ENCODE results near the gene MMP23B. TPM values are rescaled to one million over a fixed set of nuclear protein-coding genes. Genes with fewer than 3 reads are reported as not detected.
"Not testable (repeated sequence)": the region's sequence is repeated elsewhere in the genome, so short reads cannot be mapped to it uniquely, and the experiment has no call there.

MMP23B gene
- polyA plus RNA-seq, result 0.93 TPM

DNA sequence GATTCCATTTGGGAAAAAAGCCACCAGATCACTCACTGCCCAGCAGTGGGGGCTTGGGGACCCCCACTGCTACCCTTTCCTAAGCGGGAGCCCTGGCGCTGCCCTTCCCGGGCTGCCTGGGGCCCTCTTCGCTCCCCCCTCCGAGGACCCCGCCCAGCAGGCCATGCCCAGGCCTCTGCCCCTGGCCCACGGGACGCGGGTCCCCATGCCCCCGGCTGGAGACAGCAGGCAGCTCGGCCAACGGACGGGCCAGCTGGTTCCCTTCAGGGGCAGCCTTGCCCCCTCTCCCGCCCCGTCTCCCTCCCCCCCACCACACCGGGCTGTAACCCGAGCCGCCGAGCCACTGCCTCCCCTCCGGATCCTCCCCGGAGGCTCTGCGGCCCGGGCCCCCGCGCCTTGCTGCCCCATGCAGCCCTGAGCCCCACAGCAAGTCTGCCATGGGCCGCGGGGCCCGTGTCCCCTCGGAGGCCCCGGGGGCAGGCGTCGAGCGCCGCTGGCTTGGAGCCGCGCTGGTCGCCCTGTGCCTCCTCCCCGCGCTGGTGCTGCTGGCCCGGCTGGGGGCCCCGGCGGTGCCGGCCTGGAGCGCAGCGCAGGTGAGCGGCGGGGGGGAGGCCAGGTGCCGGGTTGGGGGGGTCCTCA, at the start of gene MMP23B:
MMP23B (plus strand) TSS at position 392 of the 639 bp plus-strand sequence; CDS start at position 438, 46 bp downstream.
- Mint-ChIP-seq H3K27ac (peak within 1 kb of the TSS in 1 of 3 donors; percentile 75), H3K4me3 (peak within 1 kb of the TSS in 3 of 4 donors; percentile 37 to 81 (median 48)), H3K36me3 (peaks cover 2% of the 10 kb centered on the region), H3K4me1 (peaks cover 0 to 3% (median 2%) of the 10 kb centered on the region in 3 donors), H3K27me3 (peaks cover 4% of the 10 kb centered on the region), H3K9me3 (peaks cover 0 to 2% (median 0%) of the 10 kb centered on the region in 3 donors)

- no peak overlapping the region for H3K4me3 Mint-ChIP-seq
- H3K9me3 Mint-ChIP-seq, result no peaks in the 10 kb centered on the region
- H3K27ac Mint-ChIP-seq, result no peak overlapping the region
- H3K27me3 Mint-ChIP-seq, result peaks cover 22% of the 10 kb centered on the region
- H3K36me3 Mint-ChIP-seq, result peaks cover 1% of the 10 kb centered on the region
- peaks cover 0 to 2% (median 0%) of the 10 kb centered on the region in 3 donors for H3K4me1 Mint-ChIP-seq
These were observed 49.2 kb upstream of the MMP23B start for GRCh38 chr1:1582585-1583346.

DNA sequence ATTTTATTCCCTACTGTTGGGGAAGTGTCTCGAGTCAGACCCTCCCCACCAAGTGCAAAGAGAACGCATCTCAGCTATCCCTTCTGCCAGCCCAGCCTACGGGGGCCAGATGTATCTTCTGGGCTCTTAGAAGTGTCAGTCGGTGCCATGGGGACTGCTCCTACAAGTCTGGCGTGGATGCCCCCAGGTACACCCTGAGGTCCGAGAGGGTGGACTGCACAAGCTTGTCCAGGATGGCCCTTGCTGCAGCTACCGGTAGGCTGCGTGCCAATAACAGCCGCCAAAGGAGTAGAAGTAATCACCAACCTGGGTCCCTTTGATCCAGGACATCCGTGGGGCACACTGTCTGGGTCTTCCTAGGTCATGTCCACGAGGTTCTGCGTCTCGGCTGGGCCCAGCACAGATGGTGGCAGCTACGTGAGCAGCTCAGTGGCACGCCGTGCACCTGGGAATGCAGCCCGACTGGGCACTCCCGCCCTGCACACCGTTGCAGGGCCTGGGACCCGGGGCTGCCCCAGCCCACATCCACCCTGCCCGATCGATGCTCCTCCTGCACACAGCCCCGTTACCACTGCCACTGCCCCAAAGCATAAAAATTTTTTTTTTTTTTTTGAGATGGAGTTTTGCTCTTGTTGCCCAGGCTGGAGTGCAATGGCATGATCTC, 48.5 kb upstream of the MMP23B start:
- H3K27me3 Mint-ChIP-seq, result peaks cover 22% of the 10 kb centered on the region
- no peak overlapping the region for H3K4me3 Mint-ChIP-seq
- no peaks in the 10 kb centered on the region for H3K9me3 Mint-ChIP-seq
- peaks cover 0 to 2% (median 1%) of the 10 kb centered on the region in 3 donors for H3K4me1 Mint-ChIP-seq
- peaks cover 1% of the 10 kb centered on the region for H3K36me3 Mint-ChIP-seq
- H3K27ac Mint-ChIP-seq, result no peak overlapping the region

- Mint-ChIP-seq H3K27me3 (peaks cover 4% of the 10 kb centered on the region), H3K4me1 (peaks cover 0 to 2% (median 0%) of the 10 kb centered on the region in 3 donors), H3K27ac (no peak overlapping the region), H3K9me3 (no peaks in the 10 kb centered on the region), H3K4me3 (no peak overlapping the region), H3K36me3 (peaks cover 2% of the 10 kb centered on the region)
These were observed 40.5 kb upstream of the MMP23B start for GRCh38 chr1:1591452-1591851.

DNA sequence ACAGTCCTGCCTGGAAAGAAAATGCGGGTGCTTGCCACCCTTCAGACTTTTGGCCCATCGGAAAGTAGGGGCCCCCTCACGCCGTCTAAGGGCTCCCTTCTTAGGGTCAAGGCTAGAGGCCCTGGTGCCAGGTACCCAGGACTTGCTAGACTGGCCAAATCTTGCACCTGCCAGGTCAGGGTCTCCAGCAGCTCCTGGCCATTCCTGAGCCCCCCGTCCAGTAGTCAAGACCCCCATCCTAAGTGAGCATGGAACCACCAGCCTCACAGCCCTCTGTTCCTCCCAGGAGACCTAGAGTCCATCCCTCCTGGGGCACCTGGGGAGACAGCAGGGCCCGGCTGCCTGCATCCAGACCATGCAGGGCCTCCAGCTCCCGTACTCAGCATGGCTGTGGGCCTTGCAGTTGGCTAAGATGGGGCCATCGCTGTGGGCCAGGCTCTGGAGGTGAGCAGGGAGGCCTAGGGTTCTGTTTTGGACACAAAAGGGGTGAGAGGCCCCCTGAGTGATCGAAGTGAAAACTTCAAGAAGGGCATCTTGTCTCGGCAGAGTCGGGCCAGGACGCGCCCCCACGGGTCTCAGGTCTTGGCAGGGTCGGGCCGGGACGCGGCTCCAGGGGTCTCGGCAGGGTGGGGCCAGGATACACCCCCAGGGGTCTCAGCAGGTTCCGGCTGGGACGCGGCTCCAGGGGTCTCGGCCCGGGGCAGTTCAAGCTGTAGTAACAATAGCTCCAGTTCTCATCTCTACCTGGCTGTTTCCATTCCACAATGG, 38.0 kb upstream of the MMP23B start:
- H3K9me3 Mint-ChIP-seq, result no peaks in the 10 kb centered on the region
- no peaks in the 10 kb centered on the region for H3K36me3 Mint-ChIP-seq
- no peak overlapping the region for H3K27ac Mint-ChIP-seq
- H3K27me3 Mint-ChIP-seq, result peaks cover 12% of the 10 kb centered on the region
- H3K4me1 Mint-ChIP-seq, result peaks cover 0 to 7% (median 3%) of the 10 kb centered on the region in 3 donors
- no peak overlapping the region for H3K4me3 Mint-ChIP-seq

DNA sequence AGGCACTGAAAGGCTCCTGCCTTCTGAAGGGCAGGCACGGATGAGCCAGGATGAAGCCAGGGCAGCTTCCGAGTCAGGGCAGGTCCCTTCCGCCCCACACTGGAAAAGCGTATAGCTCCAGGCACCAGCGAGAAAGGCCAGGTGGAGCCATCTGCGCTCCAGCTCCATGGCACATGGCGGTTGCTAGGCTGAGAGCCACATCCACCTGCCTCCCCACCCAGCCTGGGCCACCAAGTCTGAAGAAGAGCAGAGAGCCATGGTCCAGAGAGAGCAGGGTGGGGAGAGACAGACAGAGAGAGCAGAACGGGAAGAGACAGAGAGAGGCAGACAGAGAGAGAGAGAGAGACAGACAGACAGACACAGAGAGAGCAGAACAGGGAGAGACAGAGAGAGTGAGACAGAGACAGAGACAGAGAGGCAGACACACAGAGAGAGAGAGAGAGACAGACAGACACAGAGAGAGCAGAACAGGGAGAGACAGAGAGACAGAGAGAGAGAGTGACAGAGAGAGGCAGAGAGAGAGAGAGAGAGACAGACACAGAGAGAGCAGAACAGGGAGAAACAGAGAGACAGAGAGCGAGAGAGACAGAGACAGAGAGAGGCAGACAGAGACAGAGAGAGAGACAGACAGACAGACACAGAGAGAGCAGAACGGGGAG, 37.2 kb upstream of the MMP23B start:
- Mint-ChIP-seq H3K27ac (no peak overlapping the region), H3K4me1 (peaks cover 0 to 7% (median 3%) of the 10 kb centered on the region in 3 donors), H3K27me3 (peaks cover 14% of the 10 kb centered on the region), H3K4me3 (no peak overlapping the region), H3K36me3 (no peaks in the 10 kb centered on the region), H3K9me3 (no peaks in the 10 kb centered on the region)

- peaks cover 14% of the 10 kb centered on the region for H3K27me3 Mint-ChIP-seq
- not testable (repeated sequence) for H3K36me3 Mint-ChIP-seq, H3K27ac Mint-ChIP-seq, H3K9me3 Mint-ChIP-seq, H3K4me1 Mint-ChIP-seq, H3K4me3 Mint-ChIP-seq
These were observed 36.6 kb upstream of the MMP23B start for GRCh38 chr1:1595341-1595740.

DNA sequence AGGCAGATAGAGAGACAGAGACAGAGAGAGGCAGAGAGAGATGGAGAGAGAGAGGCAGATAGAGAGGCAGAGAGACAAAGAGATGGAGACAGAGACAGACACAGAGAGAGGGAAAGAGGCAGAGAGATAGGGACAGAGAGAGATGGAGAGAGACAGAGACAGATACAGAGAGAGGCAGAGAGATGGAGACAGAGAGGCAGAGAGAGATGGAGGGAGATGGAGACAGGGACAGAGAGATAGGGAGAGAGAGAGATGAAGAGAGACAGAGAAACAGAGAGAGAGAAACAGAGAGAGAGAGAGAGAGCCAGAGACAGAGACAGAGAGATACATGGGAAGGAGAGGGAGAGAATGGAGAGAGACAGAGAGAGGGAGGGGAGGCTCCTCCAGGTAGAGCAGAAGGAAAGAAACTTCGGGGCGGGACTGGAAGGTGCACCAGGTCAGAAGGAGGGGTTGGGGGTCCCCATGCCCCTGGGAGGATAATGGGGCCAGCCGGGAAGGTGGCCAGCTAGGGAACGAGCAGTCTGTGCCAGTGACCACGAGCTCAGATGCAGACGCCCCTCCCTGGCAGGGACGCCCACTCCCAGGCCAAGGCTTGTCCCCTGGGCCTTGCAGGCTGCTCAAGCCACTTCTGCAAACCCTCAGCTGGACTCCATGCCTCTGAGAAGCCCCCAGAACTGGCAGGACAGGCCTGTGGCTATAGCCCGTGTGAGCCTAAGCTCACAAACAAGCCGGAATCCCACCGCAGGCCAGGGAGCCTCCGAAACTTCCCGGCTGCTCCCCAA, 35.3 kb upstream of the MMP23B start:
- H3K36me3 Mint-ChIP-seq, result no peaks in the 10 kb centered on the region
- H3K4me3 Mint-ChIP-seq, result no peak overlapping the region
- H3K27ac Mint-ChIP-seq, result no peak overlapping the region
- no peaks in the 10 kb centered on the region for H3K9me3 Mint-ChIP-seq
- H3K27me3 Mint-ChIP-seq, result peaks cover 12% of the 10 kb centered on the region
- H3K4me1 Mint-ChIP-seq, result peaks cover 0 to 7% (median 3%) of the 10 kb centered on the region in 3 donors

DNA sequence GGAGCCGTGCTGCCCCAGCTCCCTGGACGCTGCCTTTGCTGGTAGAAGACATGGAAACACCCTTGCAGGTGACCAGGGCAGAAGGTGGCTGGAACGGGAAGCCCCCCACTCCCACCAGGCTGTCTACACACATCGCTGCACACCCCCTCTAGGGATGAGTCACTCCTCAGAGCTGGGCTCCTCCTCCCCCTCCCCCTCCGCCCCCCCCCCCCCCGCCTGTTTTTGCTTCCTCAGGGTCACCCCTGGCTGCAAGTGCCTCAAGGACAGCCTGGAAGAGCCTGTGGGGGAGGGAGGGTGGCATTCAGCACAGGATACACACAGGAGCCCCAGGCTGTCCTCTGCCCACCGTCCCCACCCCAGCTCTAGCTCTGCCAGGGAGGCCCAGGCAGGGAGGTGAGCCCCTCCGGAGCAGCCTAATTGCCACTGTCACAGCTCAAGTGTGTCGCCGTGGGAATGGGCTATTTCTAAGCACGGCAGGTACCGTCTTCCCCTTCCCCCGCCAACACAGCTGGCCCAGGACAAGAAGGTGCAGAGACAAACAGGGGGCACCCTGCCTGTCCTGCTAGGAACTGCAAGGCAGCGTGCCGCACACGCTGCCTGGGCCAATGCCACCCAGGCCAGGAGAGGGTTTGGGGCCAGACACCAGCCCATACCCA, 34.6 kb upstream of the MMP23B start:
- Mint-ChIP-seq H3K27ac (peak overlapping the region in 1 of 3 donors; percentile 66), H3K27me3 (peaks cover 12% of the 10 kb centered on the region), H3K36me3 (no peaks in the 10 kb centered on the region), H3K4me1 (peaks cover 3 to 11% (median 4%) of the 10 kb centered on the region in 3 donors), H3K9me3 (peaks cover 0 to 1% (median 0%) of the 10 kb centered on the region in 3 donors), H3K4me3 (peak overlapping the region in 3 of 4 donors; percentile 36 to 79 (median 70))

- H3K27me3 Mint-ChIP-seq, result peaks cover 12% of the 10 kb centered on the region
- H3K27ac Mint-ChIP-seq, result peak overlapping the region in 1 of 3 donors; percentile 66
- peak overlapping the region; percentile 36 to 87 (median 75) for H3K4me3 Mint-ChIP-seq
- H3K4me1 Mint-ChIP-seq, result peaks cover 9 to 16% (median 9%) of the 10 kb centered on the region in 3 donors
- H3K9me3 Mint-ChIP-seq, result peaks cover 0 to 1% (median 0%) of the 10 kb centered on the region in 3 donors
- no peaks in the 10 kb centered on the region for H3K36me3 Mint-ChIP-seq
These were observed 33.8 kb upstream of the MMP23B start for GRCh38 chr1:1598051-1598719.

GRCh38 chr1:1598720-1599029, 33.3 kb upstream of the MMP23B start:
- no peaks in the 10 kb centered on the region for H3K36me3 Mint-ChIP-seq
- H3K27me3 Mint-ChIP-seq, result peaks cover 12% of the 10 kb centered on the region
- H3K27ac Mint-ChIP-seq, result peak overlapping the region in 1 of 3 donors; percentile 70

GRCh38 chr1:1599030-1599934, 32.7 kb upstream of the MMP23B start:
- peaks cover 0 to 1% (median 0%) of the 10 kb centered on the region in 3 donors for H3K9me3 Mint-ChIP-seq
- H3K27ac Mint-ChIP-seq, result peak overlapping the region in 1 of 3 donors; percentile 70
- no peaks in the 10 kb centered on the region for H3K36me3 Mint-ChIP-seq
- H3K27me3 Mint-ChIP-seq, result peaks cover 12% of the 10 kb centered on the region
- H3K4me1 Mint-ChIP-seq, result peaks cover 9 to 16% (median 10%) of the 10 kb centered on the region in 3 donors
- H3K4me3 Mint-ChIP-seq, result peak overlapping the region; percentile 75 to 87 (median 79)

More at GRCh38 chr1:1598720-1599029, 33.3 kb upstream of the MMP23B start:
- peaks cover 0 to 1% (median 0%) of the 10 kb centered on the region in 3 donors for H3K9me3 Mint-ChIP-seq
- peak overlapping the region; percentile 75 to 87 (median 79) for H3K4me3 Mint-ChIP-seq
- peaks cover 9 to 16% (median 10%) of the 10 kb centered on the region in 3 donors for H3K4me1 Mint-ChIP-seq

Data from IgD-negative memory B cell (primary cell).